Muscle layer of colon (tissue), 2 donors: ENCODE data around the gene DOCK4.

Source experiments
- H3K27ac ChIP-seq: one replicate; pipeline ENCODE4 v1.7.0; 2013; ENCODE audit warnings: low read depth, mild to moderate bottlenecking, low read length, moderate library complexity
- H3K27me3 ChIP-seq, 2 donors: one replicate each; pipeline ENCODE4 v1.7.0; 2013; ENCODE audit warnings: low read length in 2 of 2, mild to moderate bottlenecking in 2 of 2; ENCODE audit not compliant: insufficient read depth in 2 of 2, control insufficient read depth in 1 of 2
- H3K36me3 ChIP-seq: one replicate; pipeline ENCODE4 v1.7.0; 2013; ENCODE audit warnings: mild to moderate bottlenecking, low read length; ENCODE audit not compliant: insufficient read depth
- H3K4me1 ChIP-seq: one replicate; pipeline ENCODE4 v1.7.0; 2013; ENCODE audit warnings: mild to moderate bottlenecking, low read length; ENCODE audit not compliant: insufficient read depth
- H3K4me3 ChIP-seq, 2 donors: one replicate each; pipeline ENCODE4 v1.7.0; 2013; ENCODE audit warnings: low read length in 2 of 2, low read depth in 1 of 2, mild to moderate bottlenecking in 1 of 2, moderate library complexity in 1 of 2
- H3K9ac ChIP-seq: one replicate; pipeline ENCODE4 v1.7.0; 2013; ENCODE audit warnings: low read length
- H3K9me3 ChIP-seq: one replicate; pipeline ENCODE4 v1.7.0; 2013; ENCODE audit warnings: mild to moderate bottlenecking, low read length
- donor health status: abdominal sarcoma.
- donor health status: Adenocarcinoma of cecum.

Gene DOCK4

DNA sequence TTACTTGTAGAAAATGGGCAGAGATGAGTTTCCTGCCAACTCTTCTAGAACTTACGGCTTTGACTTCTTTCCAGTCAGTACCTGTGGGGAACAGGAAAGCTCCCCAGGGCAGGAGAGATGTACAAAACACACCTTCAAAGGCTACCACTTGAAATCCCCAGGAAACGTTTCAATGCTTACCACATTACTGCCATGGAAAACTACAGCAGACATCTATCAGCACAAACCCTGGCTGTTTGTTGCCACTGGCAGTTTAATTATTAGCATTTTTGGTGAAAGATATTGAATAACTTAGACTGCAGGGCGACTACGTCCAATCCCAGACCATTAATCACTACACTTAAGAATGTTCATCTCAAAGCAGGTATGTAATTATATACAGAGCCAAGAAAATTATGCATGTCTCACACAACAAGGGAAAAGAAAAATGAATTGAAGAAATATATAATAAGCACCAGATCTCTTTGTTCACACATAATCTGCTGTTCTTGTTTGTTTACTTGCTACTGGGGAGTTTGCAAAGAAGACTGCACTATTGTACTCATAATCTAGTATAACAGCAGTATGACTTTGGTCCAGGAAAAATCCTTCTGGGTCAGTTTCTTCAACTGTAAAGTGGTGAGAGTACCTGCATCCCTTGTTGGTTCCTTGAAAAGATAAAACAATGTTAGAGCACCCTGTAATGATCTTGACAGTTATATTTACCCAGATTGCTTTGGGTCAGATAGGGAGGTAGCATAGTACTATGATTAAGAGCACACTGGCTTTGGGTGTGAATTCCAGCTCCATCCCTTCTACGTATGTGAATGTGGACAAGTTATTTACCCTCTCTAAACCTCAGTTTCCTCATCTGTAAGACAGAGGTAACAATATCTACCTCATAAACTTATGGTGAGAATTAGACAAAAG, 138.3 kb downstream of the DOCK4 start:
- no peaks in the 10 kb centered on the region for H3K4me1 ChIP-seq
- H3K9ac ChIP-seq = no peak overlapping the region
- no peak overlapping the region for H3K4me3 ChIP-seq
- H3K27me3 ChIP-seq = no peaks in the 10 kb centered on the region
- no peaks in the 10 kb centered on the region for H3K36me3 ChIP-seq
- H3K9me3 ChIP-seq = no peaks in the 10 kb centered on the region
- no peak overlapping the region for H3K27ac ChIP-seq

GRCh38 chr7:112067200-112067599, 139.0 kb downstream of the DOCK4 start:
- H3K27me3 ChIP-seq = no peaks in the 10 kb centered on the region

GRCh38 chr7:112065758-112066157, 140.4 kb downstream of the DOCK4 start:
- Histone ChIP-seq H3K27ac (no peak overlapping the region), H3K9me3 (no peaks in the 10 kb centered on the region), H3K36me3 (no peaks in the 10 kb centered on the region), H3K4me1 (peaks cover 12% of the 10 kb centered on the region), H3K9ac (no peak overlapping the region), H3K4me3 (no peak overlapping the region), H3K27me3 (no peaks in the 10 kb centered on the region)

More at GRCh38 chr7:112067200-112067599, 139.0 kb downstream of the DOCK4 start:
- Histone ChIP-seq H3K4me3 (no peak overlapping the region), H3K9me3 (no peaks in the 10 kb centered on the region), H3K36me3 (no peaks in the 10 kb centered on the region), H3K4me1 (no peaks in the 10 kb centered on the region), H3K9ac (no peak overlapping the region), H3K27ac (no peak overlapping the region)

- Histone ChIP-seq H3K36me3 (no peaks in the 10 kb centered on the region), H3K27ac (no peak overlapping the region), H3K4me1 (peaks cover 17% of the 10 kb centered on the region), H3K4me3 (no peak overlapping the region), H3K9me3 (no peaks in the 10 kb centered on the region), H3K27me3 (no peaks in the 10 kb centered on the region), H3K9ac (no peak overlapping the region)
Observed at GRCh38 chr7:112064627-112065385, 141.4 kb downstream of the DOCK4 start.

DNA sequence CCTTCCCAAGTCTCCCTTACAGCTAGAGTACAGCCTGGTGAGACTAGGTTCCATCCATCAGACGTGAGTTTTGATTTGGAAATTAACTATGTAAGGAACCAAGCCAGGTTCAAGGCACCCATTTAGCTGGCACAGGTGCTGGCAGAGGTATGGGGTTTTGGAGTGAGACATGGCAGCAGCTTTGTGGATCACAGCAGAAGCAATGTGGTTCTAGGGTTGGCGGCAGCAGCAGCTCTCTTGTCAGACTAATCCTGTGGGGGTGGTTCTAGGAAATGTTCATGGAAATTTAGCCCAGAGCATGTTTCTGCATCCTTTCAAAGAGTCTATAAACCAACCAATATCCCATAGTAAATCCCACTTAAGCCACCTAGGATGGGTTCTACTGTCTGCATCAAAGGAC, 142.2 kb downstream of the DOCK4 start:
- Histone ChIP-seq H3K4me1 (peaks cover 17% of the 10 kb centered on the region), H3K27me3 (no peaks in the 10 kb centered on the region), H3K9me3 (no peaks in the 10 kb centered on the region), H3K27ac (no peak overlapping the region), H3K9ac (no peak overlapping the region), H3K36me3 (no peaks in the 10 kb centered on the region), H3K4me3 (no peak overlapping the region)

- no peak overlapping the region for H3K4me3 ChIP-seq
- H3K27me3 ChIP-seq = no peaks in the 10 kb centered on the region
- H3K27ac ChIP-seq = no peak overlapping the region
- H3K9ac ChIP-seq = no peak overlapping the region
- no peaks in the 10 kb centered on the region for H3K9me3 ChIP-seq
- no peaks in the 10 kb centered on the region for H3K36me3 ChIP-seq
- peaks cover 17% of the 10 kb centered on the region for H3K4me1 ChIP-seq
Observed at GRCh38 chr7:112061051-112061450, 145.1 kb downstream of the DOCK4 start.

DNA sequence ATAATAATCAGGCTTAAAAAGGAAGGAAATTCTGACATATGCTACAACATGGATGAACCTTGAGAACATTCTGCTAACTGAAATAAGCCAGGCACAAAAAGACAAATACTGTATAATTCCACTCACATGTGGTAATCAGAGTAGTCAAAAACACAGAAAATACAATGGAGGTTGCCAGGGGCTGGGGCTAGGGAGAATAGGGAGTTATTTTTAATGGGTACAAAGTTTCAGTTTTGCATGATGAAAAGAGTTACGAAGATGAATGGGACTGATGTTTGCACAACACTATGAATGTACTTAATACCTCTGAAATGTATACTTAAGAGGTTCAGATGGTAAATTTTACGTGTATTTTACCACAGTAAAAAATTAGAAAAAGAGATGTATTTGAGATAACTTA, 145.6 kb downstream of the DOCK4 start:
- no peaks in the 10 kb centered on the region for H3K27me3 ChIP-seq
- H3K36me3 ChIP-seq = no peaks in the 10 kb centered on the region
- no peak overlapping the region for H3K9ac ChIP-seq
- peaks cover 17% of the 10 kb centered on the region for H3K4me1 ChIP-seq
- no peak overlapping the region for H3K4me3 ChIP-seq
- H3K27ac ChIP-seq = no peak overlapping the region
- no peaks in the 10 kb centered on the region for H3K9me3 ChIP-seq

DNA sequence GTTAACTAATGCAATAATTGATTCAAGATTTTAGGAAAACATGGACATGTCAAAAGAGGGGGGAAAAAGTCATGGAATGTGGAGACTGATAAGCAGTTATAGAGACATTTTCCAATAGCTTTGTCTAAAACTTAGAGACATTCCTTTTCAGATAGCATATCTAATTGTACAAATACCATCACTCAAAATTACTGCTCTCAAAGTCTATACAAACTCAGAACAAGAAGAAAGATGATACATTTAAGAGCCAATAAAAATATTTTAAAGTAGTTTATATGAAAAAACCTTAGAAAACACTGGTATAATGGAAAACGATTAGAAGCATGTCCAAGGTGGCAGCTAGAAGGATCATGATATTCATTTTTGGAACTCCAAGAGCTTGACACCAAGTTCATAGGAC, 146.5 kb downstream of the DOCK4 start:
- H3K4me3 ChIP-seq = no peak overlapping the region
- no peaks in the 10 kb centered on the region for H3K27me3 ChIP-seq
- no peaks in the 10 kb centered on the region for H3K9me3 ChIP-seq
- no peak overlapping the region for H3K9ac ChIP-seq
- H3K27ac ChIP-seq = no peak overlapping the region
- H3K36me3 ChIP-seq = no peaks in the 10 kb centered on the region
- peaks cover 17% of the 10 kb centered on the region for H3K4me1 ChIP-seq

- Histone ChIP-seq H3K9me3 (no peaks in the 10 kb centered on the region), H3K9ac (no peak overlapping the region), H3K4me3 (no peak overlapping the region), H3K4me1 (peaks cover 17% of the 10 kb centered on the region), H3K36me3 (no peaks in the 10 kb centered on the region), H3K27me3 (no peaks in the 10 kb centered on the region), H3K27ac (no peak overlapping the region)
Observed at GRCh38 chr7:112058686-112059085, 147.5 kb downstream of the DOCK4 start.

DNA sequence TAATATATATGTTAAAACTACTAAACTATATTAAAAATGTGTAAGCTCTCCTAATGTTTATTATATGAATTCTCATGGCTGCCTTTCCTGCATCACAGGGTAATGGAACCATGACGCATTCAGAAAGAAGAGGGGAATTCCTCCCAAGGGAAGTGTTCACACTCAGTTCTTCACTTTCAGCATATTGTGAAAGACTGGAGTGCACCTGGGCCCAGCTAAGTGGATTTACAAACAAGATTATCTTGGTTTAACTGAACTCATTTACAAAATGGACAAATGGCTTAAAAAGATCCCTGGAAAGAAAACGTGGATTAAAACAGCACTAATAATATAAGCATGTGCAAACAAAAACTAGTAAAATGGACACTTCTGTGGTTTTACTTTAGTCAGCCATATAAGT, 149.8 kb downstream of the DOCK4 start:
- no peak overlapping the region for H3K9ac ChIP-seq
- H3K27ac ChIP-seq = no peak overlapping the region
- no peaks in the 10 kb centered on the region for H3K36me3 ChIP-seq
- no peaks in the 10 kb centered on the region for H3K27me3 ChIP-seq
- H3K4me1 ChIP-seq = peaks cover 12% of the 10 kb centered on the region
- H3K4me3 ChIP-seq = no peak overlapping the region
- H3K9me3 ChIP-seq = no peaks in the 10 kb centered on the region

DNA sequence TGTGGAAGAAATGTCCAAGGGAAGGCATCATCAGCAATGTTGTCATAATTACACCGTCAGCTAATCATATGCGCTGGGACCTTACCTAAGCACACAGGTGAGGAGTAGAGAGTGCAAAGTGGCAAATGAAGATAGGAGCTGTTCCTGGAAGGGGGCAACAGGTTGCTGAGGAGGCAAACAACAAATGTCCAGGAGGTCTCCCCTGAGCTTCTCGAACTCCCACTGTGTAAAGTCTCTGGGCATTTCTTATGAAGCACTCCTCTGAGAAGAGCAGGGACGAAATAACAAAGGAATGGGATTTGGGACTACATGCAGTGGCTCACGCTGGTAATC, 152.5 kb downstream of the DOCK4 start:
- no peaks in the 10 kb centered on the region for H3K36me3 ChIP-seq
- H3K27ac ChIP-seq = no peak overlapping the region
- no peaks in the 10 kb centered on the region for H3K27me3 ChIP-seq
- H3K4me3 ChIP-seq = no peak overlapping the region
- no peak overlapping the region for H3K9ac ChIP-seq
- H3K9me3 ChIP-seq = no peaks in the 10 kb centered on the region
- H3K4me1 ChIP-seq = peaks cover 10% of the 10 kb centered on the region
